AG04449 (cell line): ENCODE results near the gene TMEM86B.
A peak's percentile ranks its signal among the peaks of the same experiment; 100 is the strongest.

Experiments used
- CTCF ChIA-PET: fragments of 350-600 bp; formaldehyde crosslinking; extraction: SDS; loops from one replicate; lab custom pipeline; 2021; ENCODE audit warnings: antibody characterized with exemption; lab: Yijun Ruan, JAX
- POLR2A ChIA-PET: fragments of 400-600, 350-600 bp; formaldehyde crosslinking; extraction: SDS; loops from one replicate; lab custom pipeline; 2020; ENCODE audit warnings: antibody characterized with exemption, inconsistent platforms; lab: Yijun Ruan, JAX
- DNase-seq: peaks from one replicate; pipeline ENCODE4 v3.0.0-alpha.2; 2010; ENCODE audit warnings: low read depth, low spot score
- H3K4me3 ChIP-seq: 2 replicates; pipeline ENCODE4 v1.5.1; 2011; ENCODE audit warnings: low read depth, mild to moderate bottlenecking, control low read depth, low read length
- CTCF ChIP-seq: IDR thresholded peaks from one replicate; pipeline ENCODE4 v1.5.1; 2011; ENCODE audit warnings: mild to moderate bottlenecking, moderate library complexity, low read length, control low read depth, inconsistent platforms; ENCODE audit not compliant: insufficient read depth; ENCODE audit errors: missing control alignments

TMEM86B gene

GRCh38 chr19:55220525-55220924 is 8.0 kb downstream of the TMEM86B start:
- ChIA-PET POLR2A (no interaction called here), CTCF (interaction anchor here (0.6 kb wide), 1 partner anchor 61 kb away, joined by 3 read pairs; no protein-coding TSS in a partner anchor)
- TF ChIP-seq CTCF = no peak
- no peak for DNase-seq
- no peak overlapping the region for H3K4me3 ChIP-seq

GRCh38 chr19:55216461-55217198 is 11.9 kb downstream of the TMEM86B start:
- no peak for TF ChIP-seq CTCF
- POLR2A ChIA-PET = interaction anchor here (0.7 to 2.2 kb wide), 5 partner anchors 9 to 153 kb away, joined by 3 to 22 read pairs (median 3); partner anchors contain the start of genes IL11 and PPP6R1
- DNase-seq = peak; percentile 97
- CTCF ChIA-PET = interaction anchor here (1.2 kb wide), 1 partner anchor 43 kb away, joined by 6 read pairs; no protein-coding TSS in a partner anchor
- H3K4me3 ChIP-seq = peak overlapping the region; percentile 58

- POLR2A ChIA-PET = no interaction called here
- H3K4me3 ChIP-seq = no peak overlapping the region
- CTCF ChIA-PET = no interaction called here
- DNase-seq = no peak
- TF ChIP-seq CTCF = no peak
Measured at GRCh38 chr19:55213547-55213946, 15.0 kb downstream of the TMEM86B start.

GRCh38 chr19:55212447-55212846 is 16.1 kb downstream of the TMEM86B start:
- DNase-seq = no peak
- TF ChIP-seq CTCF = no peak
- H3K4me3 ChIP-seq = no peak overlapping the region
- CTCF ChIA-PET = no interaction called here
- POLR2A ChIA-PET = no interaction called here

- CTCF ChIA-PET = interaction anchor here (1.0 to 1.5 kb wide), 3 partner anchors 9 to 53 kb away, joined by 3 to 4 read pairs (median 3); no protein-coding TSS in a partner anchor
- TF ChIP-seq CTCF = no peak
- no peak overlapping the region for H3K4me3 ChIP-seq
- peak; percentile 85 for DNase-seq
- POLR2A ChIA-PET = no interaction called here
Measured at GRCh38 chr19:55209693-55210472, 18.7 kb downstream of the TMEM86B start.
